GM23338 (cell line): ENCODE data around the gene LRRC3B. TPM values are rescaled to one million over a fixed set of nuclear protein-coding genes. Genes with fewer than 3 reads are reported as not detected.

Experiments used
- ATAC-seq: fragments of 200-7000 bp; cut with Tn5 transposase; 3 replicates; pipeline ENCODE4 v1.9.1; 2020
- DNase-seq: peaks from one replicate; pipeline ENCODE4 v3.0.0-alpha.2; 2015; ENCODE audit warnings: low spot score
- H2AFZ ChIP-seq: fragments of 200-600 bp; sonication (generic); 2 replicates; pipeline ENCODE4 v1.8.0; 2016; ENCODE audit warnings: antibody characterized with exemption, mild to moderate bottlenecking, moderate library complexity
- H3F3A ChIP-seq: fragments of 200-600 bp; sonication (generic); replicated peaks from 2 replicates; pipeline ENCODE4 v1.8.0; 2017; ENCODE audit warnings: antibody characterized with exemption, mixed run types, low read depth
- H3K27ac ChIP-seq: fragments of 200-600 bp; sonication (generic); 2 replicates; pipeline ENCODE4 v1.6.1; 2016; ENCODE audit warnings: low read depth
- H3K27me3 ChIP-seq: fragments of 200-600 bp; sonication (generic); 2 replicates; pipeline ENCODE4 v1.8.0; 2016; ENCODE audit warnings: mild to moderate bottlenecking, mixed run types, moderate library complexity; ENCODE audit not compliant: insufficient read depth
- H3K36me3 ChIP-seq: fragments of 200-600 bp; sonication (generic); 2 replicates; pipeline ENCODE4 v1.8.0; 2016; ENCODE audit warnings: mild to moderate bottlenecking; ENCODE audit not compliant: insufficient read depth
- H3K4me1 ChIP-seq: fragments of 200-600 bp; sonication (generic); 2 replicates; pipeline ENCODE4 v1.8.0; 2016; ENCODE audit warnings: mild to moderate bottlenecking, moderate library complexity; ENCODE audit not compliant: insufficient read depth
- H3K4me2 ChIP-seq: fragments of 200-600 bp; sonication (generic); 2 replicates; pipeline ENCODE4 v1.7.1; 2017; ENCODE audit warnings: mixed run types
- H3K4me3 ChIP-seq: fragments of 200-600 bp; sonication (generic); 2 replicates; pipeline ENCODE4 v1.6.1; 2016; ENCODE audit warnings: mixed run types
- H3K79me2 ChIP-seq: fragments of 200-600 bp; sonication (generic); replicated peaks from 2 replicates; pipeline ENCODE4 v1.8.0; 2017; ENCODE audit warnings: mild to moderate bottlenecking; ENCODE audit not compliant: insufficient read depth
- H3K9me2 ChIP-seq: fragments of 200-600 bp; sonication (generic); 2 replicates; pipeline ENCODE4 v1.8.0; 2017; ENCODE audit not compliant: insufficient read depth
- H4K20me1 ChIP-seq: fragments of 200-600 bp; sonication (generic); replicated peaks from 2 replicates; pipeline ENCODE4 v1.8.0; 2017; ENCODE audit warnings: mild to moderate bottlenecking; ENCODE audit not compliant: insufficient read depth
- H3K27ac Mint-ChIP-seq: 2 replicates; pipeline ENCODE4 v1.8.0; 2020; ENCODE audit warnings: inconsistent platforms, mild to moderate bottlenecking, moderate library complexity, mixed read lengths
- H3K27me3 Mint-ChIP-seq: 3 replicates; pipeline ENCODE4 v1.8.0; 2022; ENCODE audit warnings: low read depth, mild to moderate bottlenecking, moderate library complexity, mixed read lengths, inconsistent platforms; ENCODE audit not compliant: insufficient read depth, poor library complexity
- H3K36me3 Mint-ChIP-seq: 3 replicates; pipeline ENCODE4 v1.8.0; 2021; ENCODE audit warnings: low read depth, mild to moderate bottlenecking, inconsistent platforms, moderate library complexity, mixed read lengths
- H3K4me1 Mint-ChIP-seq: 3 replicates; pipeline ENCODE4 v1.8.0; 2020; ENCODE audit warnings: mild to moderate bottlenecking, inconsistent platforms, mixed read lengths
- H3K4me3 Mint-ChIP-seq: 3 replicates; pipeline ENCODE4 v1.8.0; 2021; ENCODE audit warnings: moderate library complexity, mild to moderate bottlenecking, inconsistent platforms, mixed read lengths
- H3K9me3 Mint-ChIP-seq: 3 replicates; pipeline ENCODE4 v1.8.0; 2020; ENCODE audit warnings: moderate library complexity, mild to moderate bottlenecking, inconsistent platforms, mixed read lengths
- ETS1 ChIP-seq: IDR thresholded peaks from 2 replicates; pipeline ENCODE4 v1.6.1; 2016; ENCODE audit warnings: antibody characterized with exemption
- EZH2 ChIP-seq: fragments of 200-600 bp; sonication (generic); IDR thresholded peaks from one replicate; pipeline ENCODE4 v1.8.0; 2017; ENCODE audit warnings: antibody characterized with exemption, mild to moderate bottlenecking, low read depth; ENCODE audit not compliant: unreplicated experiment
- POLR2AphosphoS5 ChIP-seq: IDR thresholded peaks from 2 replicates; pipeline ENCODE4 v1.6.1; 2016; ENCODE audit warnings: antibody characterized with exemption, low read depth
- STAT1 ChIP-seq: IDR thresholded peaks from one replicate; pipeline ENCODE4 v1.6.1; 2016; ENCODE audit warnings: antibody characterized with exemption; ENCODE audit not compliant: unreplicated experiment
- ZNF462 ChIP-seq: fragments of 250-450 bp; sonication (Bioruptor Pico); IDR thresholded peaks from 2 replicates; pipeline ENCODE4 v1.5.0; 2020; ENCODE audit warnings: mild to moderate bottlenecking, moderate library complexity
- polyA plus RNA-seq: library from polyadenylated mRNA; unstranded; fragments of >200 nt; fragmentation: Nextera tagmentation; extraction: Ambion mirVana; gene quantifications from 2 replicates; pipeline ENCODE4 v1.2.1, GENCODE V29; 2016
- total RNA-seq: library from RNA; depleted of rRNA; stranded (reverse); fragments of >200 nt; shearing (Covaris generic); gene quantifications from 2 replicates; pipeline ENCODE4 v1.2.3, GENCODE V29; 2014

The LRRC3B gene
- total and polyA plus RNA-seq, 2 experiments from 2014 or later, result 7.1 to 13.2 TPM

GRCh38 chr3:26750263-26750662 is 127.7 kb downstream of the LRRC3B start:
- ATAC-seq, result no peak
- no peaks in the 10 kb centered on the region for H3K27me3 Mint-ChIP-seq

More at GRCh38 chr3:26750263-26750662, 127.7 kb downstream of the LRRC3B start:
- no peaks in the 10 kb centered on the region; the same call in 2 of the 3 replicates for H3K36me3 Mint-ChIP-seq
- H3K9me3 Mint-ChIP-seq, result peaks cover 7% of the 10 kb centered on the region; the same call in 1 of the 3 replicates
- no peak overlapping the region for H3K4me3 Mint-ChIP-seq
- H4K20me1 ChIP-seq, result no peaks in the 10 kb centered on the region
- no peaks in the 10 kb centered on the region for H3K79me2 ChIP-seq
- no peaks in the 10 kb centered on the region for H3K4me1 Mint-ChIP-seq
- no peaks in the 10 kb centered on the region for H3K27me3 ChIP-seq
- no peak overlapping the region for H3K4me3 ChIP-seq
- no peaks in the 10 kb centered on the region for H3K36me3 ChIP-seq
- no peak overlapping the region for H3K4me2 ChIP-seq
- no peak overlapping the region for H3K27ac ChIP-seq
- H3K27ac Mint-ChIP-seq, result no peak overlapping the region
- no peaks in the 10 kb centered on the region for H3F3A ChIP-seq
- H3K4me1 ChIP-seq, result no peaks in the 10 kb centered on the region
- H3K9me2 ChIP-seq, result no peaks in the 10 kb centered on the region
- TF ChIP-seq STAT1, result no peak
- TF ChIP-seq ETS1, result no peak
- no peak for TF ChIP-seq POLR2AphosphoS5
- TF ChIP-seq ZNF462 (CRISPR knock-in tag), result no peak
- TF ChIP-seq EZH2, result no peak
- no peak overlapping the region for H2AFZ ChIP-seq
- no peak for DNase-seq
